Mucosa of gallbladder (tissue), 1 donor: Measurements from ENCODE around the gene NEK11. TPM values are rescaled to one million over a fixed set of nuclear protein-coding genes. Genes with fewer than 3 reads are reported as not detected.
"Not testable (repeated sequence)": the region's sequence is repeated elsewhere in the genome, so short reads cannot be mapped to it uniquely, and the experiment has no call there.

Source experiments
- DNase-seq: peaks from one replicate; pipeline ENCODE4 v3.0.0-alpha.2; 2020; ENCODE audit warnings: low spot score
- total RNA-seq: library from RNA; stranded (reverse); gene quantifications from one replicate; pipeline ENCODE4 v1.2.1, GENCODE V29; 2021
- donor health status: DM: no; HTN: no; CAD: no.

The NEK11 gene
- total RNA-seq, 1 donor from 2014 or later, result 10.9 TPM

DNA sequence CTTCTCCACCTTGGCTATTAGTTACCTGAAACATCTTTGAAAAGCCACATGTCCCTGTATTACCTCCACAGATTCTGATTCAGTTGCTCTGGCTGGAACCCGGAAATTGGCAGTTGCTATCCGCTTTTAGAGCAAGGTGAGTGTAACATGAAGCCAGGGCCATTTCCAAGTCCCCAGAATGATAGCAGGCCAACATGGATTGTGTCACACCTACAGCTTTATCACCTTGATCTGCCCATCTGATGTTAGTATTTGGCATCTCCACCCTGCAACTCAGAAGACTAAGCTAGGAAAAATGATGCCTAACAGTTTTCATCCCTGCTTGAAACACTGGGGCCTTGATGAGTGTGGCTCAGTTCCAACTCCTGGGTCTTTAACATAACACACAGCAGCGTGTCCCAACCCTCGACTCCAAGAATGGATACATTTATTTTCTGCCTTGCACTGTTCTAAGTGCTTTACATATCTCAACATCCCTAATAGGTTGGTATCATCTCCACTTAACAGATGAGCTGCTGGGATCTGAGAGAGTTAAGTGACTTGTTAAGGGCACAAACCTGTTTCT, 333.6 kb downstream of the NEK11 start:
- no peak for DNase-seq

DNA sequence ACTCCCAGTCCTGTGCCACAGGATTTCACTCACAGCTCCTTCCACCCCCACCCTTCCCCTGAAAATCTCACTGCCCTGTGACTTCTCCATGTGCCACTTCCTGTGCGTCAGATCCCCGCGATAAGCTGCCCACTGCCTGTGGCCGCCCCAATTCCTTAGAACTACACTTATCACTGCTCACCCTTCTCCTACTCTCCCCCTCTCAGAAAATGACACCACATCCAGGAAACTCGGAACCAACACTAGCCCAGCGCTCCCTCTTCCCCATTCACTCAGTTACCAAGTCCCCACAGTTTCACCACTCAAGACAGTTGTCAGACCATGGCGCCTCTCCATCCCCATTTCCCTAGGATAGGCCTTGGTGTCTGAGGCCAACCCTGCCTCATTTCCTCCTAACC, 334.4 kb downstream of the NEK11 start:
- not testable (repeated sequence) for DNase-seq

DNA sequence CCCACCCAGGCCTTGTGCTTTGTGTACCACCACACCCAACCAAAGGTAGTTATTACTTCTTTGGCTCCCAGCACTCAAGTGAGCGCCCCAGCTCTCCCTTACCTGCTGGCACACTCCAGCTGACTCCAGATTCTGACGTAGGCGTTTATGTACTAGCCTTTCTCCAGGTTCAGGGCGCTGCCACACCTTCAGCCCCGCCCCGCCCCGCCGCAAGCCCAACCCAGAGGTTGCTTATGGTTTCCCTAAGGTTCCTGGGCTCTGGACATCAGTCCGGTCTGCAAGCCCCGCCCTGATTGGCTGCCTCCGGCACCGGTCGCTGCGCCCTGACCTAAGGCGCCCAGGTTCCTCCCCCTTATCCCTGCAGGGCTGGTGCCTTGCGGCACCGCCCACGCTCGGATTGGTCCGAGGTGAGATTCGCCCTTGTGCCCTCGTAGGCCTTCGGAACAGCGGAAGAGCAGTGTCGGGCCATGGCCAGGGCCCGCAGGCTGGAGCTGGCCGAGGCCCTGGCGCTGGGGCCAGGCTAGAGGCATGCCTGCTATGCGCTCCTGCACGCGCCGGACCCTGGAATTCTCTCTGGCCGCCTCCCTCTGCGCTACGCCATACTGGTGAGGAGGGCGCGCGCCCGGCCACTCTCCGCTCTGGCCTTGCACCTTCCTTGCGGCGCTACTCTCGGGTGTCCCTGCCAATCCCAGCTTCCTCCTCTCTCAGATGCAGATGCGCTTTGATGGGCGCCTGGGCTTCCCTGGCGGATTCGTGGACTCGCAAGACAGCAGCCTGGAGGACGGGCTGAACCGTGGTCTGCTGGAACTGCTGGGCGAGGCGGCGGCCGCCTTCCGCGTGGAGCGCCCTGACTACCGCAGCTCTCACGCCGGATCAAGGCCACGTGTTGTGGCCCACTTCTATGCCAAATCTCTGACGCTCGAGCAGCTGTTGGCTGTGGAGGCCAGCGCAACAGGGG, 335.1 kb downstream of the NEK11 start:
- peak; percentile 91 for DNase-seq

DNA sequence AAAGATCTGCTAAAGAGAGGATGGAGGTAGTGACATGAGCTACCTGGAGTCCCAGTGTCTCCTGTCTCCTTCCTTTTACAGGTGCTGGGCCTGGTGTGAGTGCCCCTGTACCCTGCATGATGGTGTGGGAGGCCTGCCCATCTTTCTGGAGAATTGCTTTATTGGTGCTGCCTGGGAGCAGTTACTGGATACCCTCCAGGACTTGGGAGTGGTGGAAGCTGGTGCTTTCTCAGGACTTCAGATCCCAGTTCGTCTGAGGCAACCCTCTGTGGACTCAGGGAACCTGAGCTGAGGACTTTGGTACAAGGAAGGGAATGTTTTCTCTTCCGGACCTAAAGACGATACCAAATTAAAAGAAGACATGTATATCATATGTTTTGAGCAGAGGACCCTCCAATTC, 336.6 kb downstream of the NEK11 start:
- no peak for DNase-seq

DNA sequence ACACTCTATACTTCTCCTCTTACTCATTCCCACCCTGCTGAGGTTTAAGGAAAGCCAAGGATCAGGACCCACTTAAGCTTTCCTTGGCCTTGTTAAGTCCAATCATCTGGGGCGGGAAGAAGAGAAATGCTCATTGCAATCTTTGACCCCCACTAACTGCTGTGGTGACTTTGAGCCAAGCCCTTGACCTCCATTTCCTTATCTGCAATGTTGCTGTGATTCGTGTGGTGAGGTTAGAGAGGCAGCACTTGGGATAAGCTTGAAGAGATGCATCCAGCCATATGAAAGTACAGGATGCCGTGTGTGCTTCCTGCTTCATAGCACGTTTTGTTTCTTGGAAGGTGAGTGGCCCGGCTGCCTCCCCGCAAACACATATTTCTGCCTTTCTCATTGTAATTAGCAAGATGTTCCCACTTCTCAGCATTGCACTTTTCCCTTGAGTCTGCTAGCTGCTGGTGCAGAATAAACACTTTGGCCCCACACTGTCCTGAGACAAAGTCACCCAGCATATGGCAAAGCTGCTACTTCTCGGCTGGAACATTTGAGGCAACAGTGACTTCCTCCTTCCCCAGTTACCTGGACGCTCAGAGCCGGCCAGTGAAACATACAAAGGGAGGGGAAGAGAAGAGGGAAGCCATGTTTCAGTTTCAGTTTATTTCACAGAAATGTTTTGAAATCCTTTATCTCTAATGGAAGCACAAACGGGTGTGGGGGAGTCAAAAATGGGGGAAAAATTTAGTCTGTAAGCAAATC, 344.4 kb downstream of the NEK11 start:
- DNase-seq, result no peak

DNA sequence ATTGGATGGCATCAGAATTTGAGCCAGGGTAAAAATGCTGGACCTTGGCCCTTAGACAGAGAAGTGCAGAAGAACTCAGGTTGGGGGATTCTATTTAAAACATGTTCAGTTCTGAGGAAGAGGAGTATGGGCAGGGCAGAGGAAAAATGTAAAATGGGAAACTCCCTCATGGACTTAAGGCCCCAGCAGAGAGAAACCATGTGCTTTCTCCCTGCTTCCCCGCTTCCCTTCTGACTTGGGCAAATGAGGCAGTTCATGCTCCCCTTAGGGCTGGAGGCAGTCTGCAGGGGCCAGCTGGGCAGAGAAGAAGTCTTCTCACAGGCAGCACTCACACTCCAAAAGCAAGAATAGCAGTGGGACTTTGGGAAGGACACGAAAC, 345.0 kb downstream of the NEK11 start:
- no peak for DNase-seq

DNA sequence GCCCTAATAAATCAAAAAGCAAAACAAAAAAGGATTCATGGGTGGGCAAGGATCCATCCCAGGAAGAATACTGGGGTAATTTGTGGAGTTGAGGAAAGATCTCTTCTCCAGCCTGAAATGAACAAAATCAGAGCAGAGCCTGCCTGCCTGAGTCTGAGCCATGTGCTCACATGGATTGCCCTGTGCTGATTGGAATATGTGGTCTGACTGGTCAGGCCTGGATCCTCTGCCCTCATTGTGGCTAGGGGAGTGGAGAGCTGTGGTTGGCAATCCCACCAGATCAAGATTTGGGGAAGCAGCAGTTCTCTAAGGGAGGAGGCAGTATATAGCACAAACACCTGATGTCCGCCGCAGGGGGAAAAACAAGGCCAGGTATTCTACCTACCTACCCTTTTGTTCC, 348.1 kb downstream of the NEK11 start:
- no peak for DNase-seq

DNA sequence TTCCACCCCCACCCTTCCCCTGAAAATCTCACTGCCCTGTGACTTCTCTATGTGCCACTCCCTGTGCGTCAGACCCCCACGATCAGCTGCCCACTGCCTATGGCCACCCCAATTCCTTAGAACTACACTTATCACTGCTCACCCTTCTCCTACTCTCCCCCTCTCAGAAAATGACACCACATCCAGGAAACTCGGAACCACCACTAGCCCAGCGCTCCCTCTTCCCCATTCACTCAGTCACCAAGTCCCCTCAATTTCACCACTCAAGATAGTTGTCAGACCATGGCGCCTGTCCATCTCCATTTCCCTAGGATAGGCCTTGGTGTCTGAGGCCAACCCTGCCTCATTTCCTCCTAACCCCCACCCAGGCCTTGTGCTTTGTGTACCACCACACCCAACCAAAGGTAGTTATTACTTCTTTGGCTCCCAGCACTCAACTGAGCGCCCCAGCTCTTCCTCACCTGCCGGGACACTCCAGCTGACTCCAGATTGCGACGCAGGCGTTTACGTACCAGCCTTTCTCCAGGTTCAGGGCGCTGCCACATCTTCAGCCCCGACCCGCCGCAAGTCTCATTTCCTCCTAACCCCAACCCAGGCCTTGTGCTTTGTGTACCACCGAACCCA, 354.3 kb downstream of the NEK11 start:
- DNase-seq, result not testable (repeated sequence)

DNA sequence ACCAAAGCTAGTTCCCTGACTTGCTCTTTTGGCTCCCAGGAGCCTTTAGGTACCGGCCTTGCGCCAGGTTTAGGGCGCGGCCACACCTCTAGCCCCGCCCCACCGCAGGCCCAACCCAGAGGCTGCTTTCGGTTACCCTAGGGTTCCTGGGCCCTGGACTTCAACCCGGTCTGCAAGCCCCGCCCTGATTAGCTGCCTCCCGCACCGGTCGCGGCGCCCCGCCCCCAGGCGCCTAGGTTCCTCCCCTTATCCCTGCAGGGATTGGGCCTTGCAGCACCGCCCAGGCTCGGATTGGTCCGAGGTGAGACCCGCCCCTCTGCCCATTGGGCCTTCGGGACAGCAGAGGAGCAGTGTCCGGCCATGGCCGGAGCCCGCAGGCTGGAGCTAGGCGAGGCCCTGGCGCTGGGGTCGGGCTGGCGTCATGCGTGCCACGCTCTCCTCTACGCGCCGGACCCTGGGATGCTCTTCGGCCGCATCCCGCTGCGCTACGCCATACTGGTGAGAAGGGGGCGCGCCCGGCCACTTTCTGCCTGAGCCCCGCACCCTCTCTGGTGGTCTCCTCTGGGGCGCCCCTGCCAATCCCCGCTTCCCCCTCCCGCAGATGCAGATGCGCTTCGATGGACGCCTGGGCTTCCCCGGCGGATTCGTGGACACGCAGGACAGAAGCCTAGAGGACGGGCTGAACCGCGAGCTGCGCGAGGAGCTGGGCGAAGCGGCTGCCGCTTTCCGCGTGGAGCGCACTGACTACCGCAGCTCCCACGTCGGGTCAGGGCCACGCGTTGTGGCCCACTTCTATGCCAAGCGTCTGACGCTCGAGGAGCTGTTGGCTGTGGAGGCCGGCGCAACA, 355.0 kb downstream of the NEK11 start, which contains the start of gene NUDT16:
Gene NUDT16 (plus strand): TSS at position 330 of the 847 bp plus-strand sequence. CDS start 31 bp downstream, at position 361.
- DNase-seq, result peak; percentile 99

DNA sequence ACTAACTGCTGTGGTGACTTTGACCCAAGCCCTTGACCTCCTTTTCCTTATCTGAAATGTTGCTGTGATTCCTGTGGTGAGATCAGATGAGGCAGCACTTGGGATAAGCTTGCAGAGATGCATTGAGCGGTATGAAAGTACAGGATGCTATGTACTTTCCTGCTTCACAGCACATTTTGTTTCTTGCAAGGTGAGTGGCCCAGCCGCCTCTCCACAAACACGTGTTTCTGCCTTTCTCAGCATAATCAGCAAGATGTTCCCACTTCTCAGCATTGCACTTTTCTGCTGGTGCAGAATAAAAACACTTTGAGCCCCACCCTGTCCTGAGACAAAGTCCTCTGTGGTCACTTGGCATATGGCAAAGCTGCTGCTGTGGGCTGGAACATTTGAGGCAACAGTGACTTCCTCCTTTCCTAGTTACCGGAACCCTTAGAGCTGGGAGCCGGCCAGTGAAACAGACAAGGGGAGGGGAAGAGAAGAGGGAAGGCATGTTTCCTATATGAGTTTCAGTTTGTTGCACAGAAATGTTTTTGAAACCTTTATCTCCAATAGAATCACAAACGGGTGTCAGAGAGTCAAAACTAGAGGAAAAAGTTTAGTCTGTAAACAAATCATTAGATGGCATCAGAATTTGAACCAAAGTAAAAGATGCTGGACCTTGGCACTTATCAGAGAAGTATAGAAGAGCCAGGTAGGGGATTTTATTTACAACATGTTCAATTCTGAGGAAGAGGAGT, 359.9 kb downstream of the NEK11 start:
- peak; percentile 81 for DNase-seq

DNA sequence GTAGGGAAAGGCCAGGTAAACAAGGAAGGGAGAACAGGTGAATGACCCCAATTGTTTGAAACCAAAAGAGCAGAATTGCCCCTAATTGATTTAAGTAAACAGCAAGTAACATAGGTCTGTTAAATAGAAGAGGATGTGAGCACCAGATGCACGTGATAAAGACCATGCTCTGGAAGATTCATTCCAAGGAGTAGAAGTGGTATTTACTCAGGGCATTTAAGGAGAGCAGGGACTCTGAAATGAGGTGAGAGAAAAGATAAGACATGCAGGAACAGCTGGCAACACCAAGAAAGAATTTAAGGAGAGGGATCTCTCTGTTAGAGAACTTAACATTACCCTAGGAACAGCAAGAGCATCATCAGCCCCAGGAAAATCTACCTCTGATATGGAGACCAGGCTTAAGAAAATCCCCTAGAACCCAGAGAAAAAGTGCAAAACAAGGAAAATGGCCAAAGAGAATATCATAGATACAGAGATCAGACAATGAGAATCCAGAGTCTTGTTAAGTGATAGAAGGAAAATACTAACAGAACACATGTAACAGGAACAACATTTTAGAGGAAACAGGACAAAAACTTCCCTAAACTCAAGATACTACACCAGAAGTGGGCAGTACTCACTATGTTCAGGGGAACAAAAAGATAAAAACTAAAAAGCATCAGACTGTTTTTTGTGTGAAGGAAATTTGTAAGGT, 361.3 kb downstream of the NEK11 start:
- DNase-seq, result no peak

DNA sequence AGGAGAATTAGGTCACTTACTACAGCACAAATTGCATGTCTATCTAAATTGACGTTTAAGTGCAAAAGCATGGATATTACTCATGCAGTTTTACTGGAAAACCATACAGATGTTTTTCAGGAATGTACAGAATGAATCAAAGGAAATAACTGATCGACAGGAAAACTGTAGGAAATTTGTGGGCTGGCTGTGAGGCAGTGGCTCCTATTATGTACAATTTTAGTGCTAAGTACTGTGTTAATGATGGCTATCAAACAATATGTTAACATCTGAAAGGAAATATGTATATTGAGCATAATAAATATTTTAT, 361.8 kb downstream of the NEK11 start:
- DNase-seq, result no peak

DNA sequence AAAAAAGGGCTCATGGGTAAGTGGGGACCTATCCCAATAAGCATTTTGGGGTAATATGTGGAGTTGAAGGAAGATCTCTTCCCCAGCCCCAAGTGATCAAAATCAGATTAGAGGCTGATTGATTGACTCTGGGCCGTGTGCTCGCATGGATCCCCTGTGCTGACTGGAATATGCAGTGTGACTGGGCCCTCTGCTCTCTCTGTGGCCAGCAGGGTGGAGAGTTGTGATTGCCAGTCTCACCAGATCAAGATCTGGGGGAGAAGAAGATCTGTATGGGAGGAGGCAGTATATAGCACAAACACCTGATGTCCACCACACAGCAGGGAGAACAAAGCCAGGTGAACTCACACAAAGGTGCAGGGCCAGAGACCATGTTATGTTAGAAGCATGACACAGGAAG, 363.7 kb downstream of the NEK11 start:
- no peak for DNase-seq

DNA sequence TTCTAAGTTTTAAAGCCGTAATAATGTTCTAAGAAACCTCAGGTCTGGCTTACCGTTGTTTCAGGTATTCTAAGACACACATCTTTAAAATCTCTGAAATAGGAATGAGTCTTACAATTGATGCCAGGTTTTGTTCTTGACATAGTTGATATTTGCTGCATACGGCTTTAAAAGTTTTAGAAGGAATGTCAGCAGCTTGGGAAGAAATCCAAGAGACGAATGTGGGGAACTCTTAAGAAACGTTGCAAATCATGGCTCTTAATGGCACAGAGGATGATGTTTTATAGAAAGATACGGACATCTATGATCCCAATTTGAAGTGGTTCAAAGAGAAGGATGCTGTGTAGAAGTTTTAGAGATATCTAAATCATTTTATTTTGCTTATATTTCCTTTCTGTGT, 366.4 kb downstream of the NEK11 start:
- DNase-seq, result no peak

DNA sequence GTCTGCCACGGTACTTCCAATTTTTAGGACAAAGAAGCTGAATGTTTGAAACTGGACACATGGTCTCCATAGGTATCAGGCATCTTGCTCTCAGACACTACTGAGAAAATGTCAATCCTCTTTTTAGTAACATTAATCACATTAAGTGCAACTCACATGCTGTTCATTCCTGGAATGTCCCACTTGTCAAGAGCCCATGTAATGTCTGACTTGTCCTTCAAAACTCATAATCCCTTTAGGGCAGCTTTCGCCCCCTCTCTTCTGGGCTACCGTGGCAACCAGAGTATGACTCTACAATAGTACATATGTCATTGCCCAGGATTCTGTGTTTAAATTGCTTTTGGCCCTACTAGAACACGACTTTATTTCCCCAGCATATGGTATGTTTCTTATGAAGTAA, 367.2 kb downstream of the NEK11 start:
- no peak for DNase-seq

DNA sequence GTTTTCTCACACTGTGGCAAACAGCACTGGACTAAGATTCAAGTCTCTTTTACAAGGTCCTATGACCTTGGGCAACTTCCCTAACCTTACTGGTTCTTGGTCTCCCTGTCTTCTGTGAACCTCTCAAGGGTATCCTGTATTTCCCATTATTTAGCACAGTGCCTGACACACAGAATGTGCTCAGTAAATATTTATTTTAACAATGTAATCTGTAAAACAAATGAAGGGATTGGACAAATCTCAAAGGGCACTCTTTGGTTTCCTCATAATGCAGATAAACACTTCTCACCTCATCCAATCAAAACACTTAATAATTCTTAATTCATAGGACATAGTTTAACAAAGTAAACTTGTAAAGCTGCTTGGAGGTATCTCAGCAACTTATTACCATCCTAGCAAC, 367.7 kb downstream of the NEK11 start:
- DNase-seq, result no peak

DNA sequence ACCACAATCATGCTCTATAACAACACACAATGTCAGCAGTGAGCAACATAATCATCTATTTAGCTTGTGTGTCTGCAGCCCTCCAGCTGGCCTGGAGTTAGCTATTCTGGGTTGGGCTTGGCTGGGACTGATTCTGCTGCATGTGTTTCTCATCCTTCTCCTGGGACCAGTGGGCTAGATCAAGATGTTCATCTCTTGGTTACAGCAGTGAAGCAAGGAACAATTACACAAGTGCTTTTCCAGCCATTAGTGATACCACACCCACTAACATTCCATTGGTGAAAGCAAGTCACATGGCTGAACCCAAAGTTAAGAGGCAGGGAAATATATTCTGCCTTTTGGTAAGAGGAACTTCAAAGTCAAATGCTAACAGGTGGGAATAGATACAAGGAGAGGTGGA, 369.5 kb downstream of the NEK11 start:
- DNase-seq, result no peak

DNA sequence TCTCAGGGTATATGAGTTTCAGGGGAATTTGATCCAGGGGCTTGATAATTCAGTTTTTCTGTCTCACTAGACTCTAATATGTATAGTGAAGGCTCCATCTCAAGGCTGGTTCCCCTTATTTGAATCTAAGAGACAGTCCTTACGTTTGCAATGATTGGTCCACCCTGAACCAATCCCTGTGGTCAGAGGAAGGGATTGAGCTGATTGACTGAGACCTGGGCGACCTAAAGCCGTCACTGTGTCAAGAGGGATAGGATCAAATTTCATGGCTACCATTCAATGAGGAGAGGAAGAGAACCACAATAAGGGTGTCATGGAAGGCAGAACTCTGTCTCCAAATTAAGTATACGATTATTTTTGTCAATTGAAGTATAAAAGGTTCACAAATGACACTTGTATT, 371.2 kb downstream of the NEK11 start:
- DNase-seq, result no peak
